K562 (cell line): Measurements from ENCODE around the gene IPO11. TPM values are rescaled to one million over a fixed set of nuclear protein-coding genes. Genes with fewer than 3 reads are reported as not detected.

Source experiments
- ATAC-seq: fragments of 200-7000 bp; cut with Tn5 transposase; 3 replicates; pipeline ENCODE4 v1.9.1; 2020; ENCODE audit warnings: moderate library complexity
- BruUV-seq: library from RNA; stranded (reverse); fragments of 400-500 nt; replicated peaks from 2 replicates; lab custom pipeline; 2021; lab: Mats Ljungman, UMichigan
- CTCF ChIA-PET: fragments of 300-600 bp; formaldehyde crosslinking; extraction: SDS; loops from one replicate; lab custom pipeline; 2021; ENCODE audit warnings: low intra/inter-chr PET ratio; lab: Yijun Ruan, JAX
- POLR2A ChIA-PET: fragments of 300-600, 350-650 bp; sonication (Branson Sonifier 250); formaldehyde crosslinking; extraction: SDS; loops from one replicate; lab custom pipeline; 2021; ENCODE audit warnings: antibody characterized with exemption, inconsistent platforms; lab: Yijun Ruan, JAX
- DNase-seq, 4 experiments: peaks; one replicate each; pipeline versions ENCODE4 v3.0.0 to v3.0.0-alpha.2; 2011 to 2018; ENCODE audit warnings: low spot score in 3 of 4, mixed read lengths in 3 of 4; ENCODE audit errors: extremely low read depth in 1 of 4
- FAIRE-seq: peaks from 2 replicates; lab custom pipeline; 2011; peaks lifted over from hg19 to GRCh38; lab: Jason Lieb, UNC
- H2AFZ ChIP-seq: 2 replicates; pipeline ENCODE4 v1.6.0; 2011; ENCODE audit warnings: low read depth, low read length, control low read depth, inconsistent platforms
- H3K27ac ChIP-seq: fragments of 200-600 bp; 3 replicates; pipeline ENCODE4 v1.8.0; 2011; ENCODE audit warnings: low read depth, mild to moderate bottlenecking, control low read depth, inconsistent platforms, low read length, moderate library complexity, mixed read lengths; ENCODE audit errors: extremely low read depth
- H3K27me3 ChIP-seq, 2 experiments: fragments of 300-600 bp in 1 of 2; 2 replicates in 1 of 2; 3 replicates in 1 of 2; pipeline versions ENCODE4 v1.6.0 to v1.8.0; 2011; ENCODE audit warnings: inconsistent platforms in 2 of 2, low read length in 2 of 2, mild to moderate bottlenecking in 1 of 2, mixed read lengths in 1 of 2, moderate library complexity in 1 of 2; ENCODE audit not compliant: control insufficient read depth in 2 of 2, insufficient read depth in 2 of 2
- H3K36me3 ChIP-seq: fragments of 300-600 bp; 3 replicates; pipeline ENCODE4 v1.8.0; 2011; ENCODE audit warnings: mild to moderate bottlenecking, low read length, inconsistent platforms; ENCODE audit not compliant: control insufficient read depth, insufficient read depth
- H3K4me1 ChIP-seq, 2 experiments: fragments of 200-600 bp in 1 of 2; replicated peaks in 1 of 2; 2 replicates in 1 of 2; 3 replicates in 1 of 2; pipeline versions ENCODE4 v1.5.1 to v1.8.0; 2011; ENCODE audit warnings: inconsistent platforms in 2 of 2, low read length in 2 of 2, mild to moderate bottlenecking in 1 of 2, mixed read lengths in 1 of 2, moderate library complexity in 1 of 2; ENCODE audit not compliant: control insufficient read depth in 2 of 2, insufficient read depth in 2 of 2
- H3K4me2 ChIP-seq: 2 replicates; pipeline ENCODE4 v1.6.1; 2011; ENCODE audit warnings: low read length, control low read depth, inconsistent platforms, mixed read lengths; ENCODE audit not compliant: insufficient read depth
- H3K4me3 ChIP-seq: fragments of 200-600 bp; sonication (generic), shearing (Covaris generic); 2 replicates; pipeline ENCODE4 v1.5.1; 2016; ENCODE audit warnings: control low read depth, inconsistent platforms
- H3K79me2 ChIP-seq: fragments of 200-600 bp; 3 replicates; pipeline ENCODE4 v1.8.0; 2011; ENCODE audit warnings: low read length, inconsistent platforms; ENCODE audit not compliant: control insufficient read depth, insufficient read depth
- H3K9ac ChIP-seq, 2 experiments: 2 replicates each; pipeline versions ENCODE4 v1.6.0 to v1.6.1; 2011; ENCODE audit warnings: low read depth in 2 of 2, low read length in 2 of 2, control low read depth in 1 of 2, inconsistent platforms in 1 of 2, mild to moderate bottlenecking in 1 of 2, mixed read lengths in 1 of 2; ENCODE audit not compliant: insufficient read depth in 1 of 2
- H3K9me1 ChIP-seq: one replicate; pipeline ENCODE4 v1.6.0; 2011; ENCODE audit warnings: inconsistent platforms, mild to moderate bottlenecking, low read length, moderate library complexity; ENCODE audit not compliant: control insufficient read depth, insufficient read depth
- H3K9me3 ChIP-seq: replicated peaks from 2 replicates; pipeline ENCODE4 v1.5.1; 2011; ENCODE audit warnings: low read depth, low read length, inconsistent platforms; ENCODE audit not compliant: control insufficient read depth, insufficient read depth
- H4K20me1 ChIP-seq: replicated peaks from 2 replicates; pipeline ENCODE4 v1.6.1; 2011; ENCODE audit warnings: low read length, inconsistent platforms, mixed read lengths; ENCODE audit not compliant: control insufficient read depth, insufficient read depth
- ATF3 ChIP-seq, 2 experiments: fragments of 450-650 bp in 1 of 2; sonication (generic) in 1 of 2; formaldehyde crosslinking in 1 of 2; IDR thresholded peaks in 1 of 2; conservative IDR thresholded peaks in 1 of 2; 2 replicates each; pipeline versions ENCODE4 v1.6.1 to v1.8.1; 2016 to 2023; ENCODE audit warnings: mild to moderate bottlenecking in 2 of 2, moderate library complexity in 2 of 2, inconsistent platforms in 1 of 2, missing genetic modification reagents in 1 of 2
- CC2D1A ChIP-seq: fragments of 450-650 bp; IDR thresholded peaks from 2 replicates; pipeline ENCODE4 v1.6.1; 2017; ENCODE audit warnings: mild to moderate bottlenecking
- CEBPG ChIP-seq, 3 experiments: fragments of 200-800 bp in 1 of 3; sonication (Bioruptor generic) in 1 of 3; sonication (generic) in 1 of 3; formaldehyde crosslinking in 1 of 3; IDR thresholded peaks in 2 of 3; conservative IDR thresholded peaks in 1 of 3; 2 replicates each; pipeline versions ENCODE4 v1.6.1 to v1.8.0; 2016 to 2022; ENCODE audit warnings: missing compliant biosample characterization in 2 of 3, missing genetic modification characterization in 2 of 3, mild to moderate bottlenecking in 1 of 3, missing genetic modification reagents in 1 of 3
- ETS2 ChIP-seq: IDR thresholded peaks from 2 replicates; pipeline ENCODE4 v1.6.1; 2016; ENCODE audit warnings: borderline replicate concordance, missing genetic modification characterization, mild to moderate bottlenecking, moderate library complexity, missing compliant biosample characterization; ENCODE audit not compliant: poor library complexity, severe bottlenecking
- EZH2 ChIP-seq: IDR thresholded peaks from 2 replicates; pipeline ENCODE4 v1.6.1; 2012; ENCODE audit warnings: low read depth, mild to moderate bottlenecking, inconsistent platforms, low read length, borderline replicate concordance
- HMG20B ChIP-seq: fragments of 250-450 bp; sonication (Bioruptor Pico); IDR thresholded peaks from 2 replicates; pipeline ENCODE4 v1.5.0; 2021; ENCODE audit warnings: mild to moderate bottlenecking
- HNRNPUL1 ChIP-seq: fragments of 200-400 bp; formaldehyde crosslinking; IDR thresholded peaks from 2 replicates; pipeline ENCODE4 v1.6.1; 2017; ENCODE audit warnings: low read length
- KAT8 ChIP-seq: fragments of 450-650 bp; IDR thresholded peaks from 2 replicates; pipeline ENCODE4 v1.6.1; 2016; ENCODE audit warnings: low read depth, mild to moderate bottlenecking
- NFIX ChIP-seq: fragments of 250-450 bp; sonication (Bioruptor Pico); IDR thresholded peaks from 2 replicates; pipeline ENCODE4 v1.4.0; 2020; ENCODE audit warnings: low read depth, mild to moderate bottlenecking, moderate library complexity
- STAT5B ChIP-seq: fragments of 250-450 bp; sonication (Bioruptor Pico); IDR thresholded peaks from 2 replicates; pipeline ENCODE4 v1.8.0; 2021; ENCODE audit warnings: mild to moderate bottlenecking, inconsistent platforms
- TFAP4 ChIP-seq: sonication (generic); formaldehyde crosslinking; IDR thresholded peaks from 2 replicates; pipeline ENCODE4 v1.8.0; 2022; ENCODE audit warnings: missing genetic modification reagents, mild to moderate bottlenecking, moderate library complexity, borderline replicate concordance
- XRCC4 ChIP-seq: IDR thresholded peaks from one replicate; pipeline ENCODE4 v1.6.1; 2011; ENCODE audit not compliant: insufficient read depth, insufficient read length; ENCODE audit errors: extremely low read depth
- ZNF316 ChIP-seq: fragments of 450-650 bp; IDR thresholded peaks from 2 replicates; pipeline ENCODE4 v1.6.1; 2016
- ZNF41 ChIP-seq: fragments of 250-450 bp; sonication (Bioruptor Pico); conservative IDR thresholded peaks from 2 replicates; pipeline ENCODE4 v1.4.0; 2020; ENCODE audit warnings: mild to moderate bottlenecking
- ZNF444 ChIP-seq: fragments of 250-450 bp; sonication (Bioruptor Pico); IDR thresholded peaks from 2 replicates; pipeline ENCODE4 v1.4.0; 2020; ENCODE audit warnings: mild to moderate bottlenecking, moderate library complexity
- ZNF551 ChIP-seq: fragments of 250-450 bp; sonication (Bioruptor Pico); IDR thresholded peaks from 2 replicates; pipeline ENCODE4 v1.5.0; 2021; ENCODE audit warnings: mild to moderate bottlenecking, moderate library complexity
- WGBS: fragments of 100-300 bp; shearing (Covaris generic); methylation state at CpG from one replicate; pipeline ENCODE4 v1.1.6; 2016; ENCODE audit warnings: low coverage, mixed read lengths; ENCODE audit not compliant: insufficient coverage; ENCODE audit errors: missing lambda C conversion rate; 5-methylcytosine and 5-hydroxymethylcytosine counted together
- in situ Hi-C: fragments of 300-500 bp; cut with MboI; formaldehyde crosslinking; loops from 4 replicates; pipeline ENCODE4 v1.15.0; 2018; ENCODE audit warnings: inconsistent platforms, mixed read lengths
- intact Hi-C: fragments of 100-400 bp; cut with micrococcal nuclease; formaldehyde crosslinking; loops from 2 replicates; pipeline ENCODE4 v1.14.2; 2022
- polyA plus RNA-seq, 8 experiments: library from polyadenylated mRNA; depleted of rRNA in 4 of 8; stranded (reverse) in 5 of 8; unstranded in 3 of 8; fragments of >200 nt; fragmentation: Nextera tagmentation in 2 of 8; fragmentation: Illumina TruSeq in 1 of 8; extraction: Ambion mirVana in 2 of 8; extraction: Trizol in 1 of 8; gene quantifications; 2 replicates each; pipeline versions ENCODE4 v1.2.1 to v1.2.3, GENCODE V29; 2011 to 2014; ENCODE audit warnings: inconsistent platforms in 1 of 8, missing spikeins in 1 of 8
- total RNA-seq, 7 experiments: library from RNA; depleted of rRNA in 6 of 7; stranded (reverse); fragments of >200 nt in 6 of 7; fragmentation: Illumina TruSeq in 2 of 7; extraction: Trizol in 2 of 7; gene quantifications; 2 replicates each; pipeline versions ENCODE4 v1.2.1 to v1.2.3, GENCODE V29; 2011 to 2021; ENCODE audit warnings: low replicate concordance in 1 of 7

The IPO11 gene
- total and polyA plus RNA-seq, 9 of the 15 experiments (the other 6 are each of a cell fraction or from before 2014, with no cell fraction given) = 38.7 to 96.0 (median 70.9) TPM

GRCh38 chr5:62424763-62425162, 12.2 kb downstream of the IPO11 start:
- TF ChIP-seq STAT5B (CRISPR knock-in tag) (no peak), TFAP4 (CRISPR knock-in tag) (no peak), NFIX (no peak), KAT8 (no peak), ATF3 (IDR thresholded peaks at IDR 0.05) (peak; percentile 67), ATF3 (CRISPR knock-in tag; conservative IDR thresholded peaks at IDR 0.05) (no peak), ZNF551 (no peak), CEBPG (CRISPR knock-in tag; IDR thresholded peaks at IDR 0.05) (no peak), CEBPG (tag; conservative IDR thresholded peaks at IDR 0.05 in 1 of 2, IDR thresholded peaks at IDR 0.05 in 1 of 2) (peak; percentile 45 to 82; a peak in 3 of 4 replicates), XRCC4 (no peak), HNRNPUL1 (no peak), ZNF444 (no peak), ZNF41 (CRISPR knock-in tag) (no peak), HMG20B (no peak), CC2D1A (no peak), ZNF316 (no peak), EZH2 (no peak), ETS2 (no peak)
- no peak overlapping the region for H3K4me2 ChIP-seq
- no peak overlapping the region for H3K4me3 ChIP-seq
- H3K9me1 ChIP-seq = no peaks in the 10 kb centered on the region
- WGBS = 100% methylated on average over 1 of the region's 1 CpG
- FAIRE-seq (no peak), ATAC-seq (no peak), DNase-seq (no peak)
- intact Hi-C loops (no loop called here), in situ Hi-C loops (no loop called here)
- H4K20me1 ChIP-seq = no peaks in the 10 kb centered on the region
- H3K27me3 ChIP-seq = no peaks in the 10 kb centered on the region; a peak in 1 of 5 replicates
- no TSS peak for BruUV-seq
- CTCF ChIA-PET = no interaction called here
- POLR2A ChIA-PET = interaction anchor here (0.6 to 2.5 kb wide), 4 partner anchors 9 to 69 kb away, joined by 3 to 7 read pairs (median 6); partner anchors contain the start of gene IPO11
- no peaks in the 10 kb centered on the region for H3K9me3 ChIP-seq
- H3K9ac ChIP-seq = no peak overlapping the region
- peaks cover 28% of the 10 kb centered on the region; the same call in 2 of the 3 replicates for H3K36me3 ChIP-seq
- H3K27ac ChIP-seq = no peak overlapping the region
- no peak overlapping the region for H2AFZ ChIP-seq
- H3K79me2 ChIP-seq = peaks cover 97% of the 10 kb centered on the region
- peaks cover 14 to 25% of the 10 kb centered on the region in 2 experiments for H3K4me1 ChIP-seq
